Measurements from ENCODE around the gene PLAGL2.

Gene PLAGL2

DNA sequence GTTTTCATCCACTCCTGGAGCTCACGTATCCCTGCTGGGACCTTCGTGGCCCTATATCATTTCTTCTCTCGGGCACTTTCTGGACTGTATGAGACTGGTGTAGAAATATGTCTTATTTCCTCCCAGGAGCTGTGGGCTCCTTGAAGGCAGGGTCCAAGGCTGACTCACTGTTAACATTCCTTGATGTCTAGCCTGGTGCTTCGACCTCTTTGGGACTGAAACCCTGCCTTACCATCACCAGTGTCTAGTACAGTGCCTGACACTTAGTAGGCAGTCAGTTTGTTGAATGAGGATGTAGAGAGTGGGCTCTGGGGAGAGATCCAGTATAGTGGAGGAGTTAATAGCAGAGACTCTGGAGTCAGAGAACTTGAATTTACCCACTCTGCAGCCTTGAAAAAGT is 23.7 kb upstream of the PLAGL2 start:
- DNase-seq (ENCODE audit: low spot score): no peak

DNA sequence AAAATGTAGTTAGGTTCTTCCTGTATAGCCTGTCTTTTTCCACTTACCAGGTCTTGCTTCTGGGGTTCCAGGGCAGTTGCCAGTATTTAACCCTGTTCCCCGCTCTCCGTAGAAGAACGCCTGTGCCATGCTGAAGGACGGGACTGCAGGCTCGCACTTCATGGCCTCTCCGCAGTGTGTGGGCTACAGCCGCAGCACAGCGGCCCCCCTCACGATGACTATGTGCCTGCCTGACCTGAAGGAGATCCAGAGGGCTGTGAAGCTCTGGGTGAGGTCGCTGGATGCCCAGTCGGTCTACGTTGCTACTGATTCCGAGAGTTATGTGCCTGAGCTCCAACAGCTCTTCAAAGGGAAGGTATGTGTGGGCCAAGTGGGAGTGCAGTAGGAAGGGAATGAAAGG is 23.2 kb upstream of the PLAGL2 start:
- no peak for DNase-seq (ENCODE audit: low spot score)

DNA sequence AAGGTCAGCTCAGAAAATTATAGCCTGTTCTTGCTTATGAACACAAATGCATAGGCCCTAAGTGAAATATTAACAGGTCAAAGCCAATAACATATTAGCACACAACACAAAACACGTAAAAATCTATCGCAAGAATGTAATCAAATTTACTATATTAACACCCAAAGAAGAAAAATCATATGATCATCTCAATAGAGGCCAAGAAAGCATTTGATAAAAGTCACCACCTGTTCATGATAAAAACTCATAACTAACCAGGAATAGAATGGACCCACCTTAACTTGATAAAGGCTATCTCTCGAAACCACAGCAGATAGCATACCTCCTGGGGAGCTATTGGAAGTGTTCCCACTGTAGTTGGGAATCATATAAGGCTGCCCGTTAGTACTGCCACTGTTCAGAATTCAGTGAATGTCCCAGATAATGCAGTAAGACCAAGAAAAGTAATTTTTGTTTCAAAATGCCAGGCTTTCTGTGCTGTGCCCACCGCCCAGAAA is 21.8 kb upstream of the PLAGL2 start:
- DNase-seq (ENCODE audit: low spot score): no peak

DNA sequence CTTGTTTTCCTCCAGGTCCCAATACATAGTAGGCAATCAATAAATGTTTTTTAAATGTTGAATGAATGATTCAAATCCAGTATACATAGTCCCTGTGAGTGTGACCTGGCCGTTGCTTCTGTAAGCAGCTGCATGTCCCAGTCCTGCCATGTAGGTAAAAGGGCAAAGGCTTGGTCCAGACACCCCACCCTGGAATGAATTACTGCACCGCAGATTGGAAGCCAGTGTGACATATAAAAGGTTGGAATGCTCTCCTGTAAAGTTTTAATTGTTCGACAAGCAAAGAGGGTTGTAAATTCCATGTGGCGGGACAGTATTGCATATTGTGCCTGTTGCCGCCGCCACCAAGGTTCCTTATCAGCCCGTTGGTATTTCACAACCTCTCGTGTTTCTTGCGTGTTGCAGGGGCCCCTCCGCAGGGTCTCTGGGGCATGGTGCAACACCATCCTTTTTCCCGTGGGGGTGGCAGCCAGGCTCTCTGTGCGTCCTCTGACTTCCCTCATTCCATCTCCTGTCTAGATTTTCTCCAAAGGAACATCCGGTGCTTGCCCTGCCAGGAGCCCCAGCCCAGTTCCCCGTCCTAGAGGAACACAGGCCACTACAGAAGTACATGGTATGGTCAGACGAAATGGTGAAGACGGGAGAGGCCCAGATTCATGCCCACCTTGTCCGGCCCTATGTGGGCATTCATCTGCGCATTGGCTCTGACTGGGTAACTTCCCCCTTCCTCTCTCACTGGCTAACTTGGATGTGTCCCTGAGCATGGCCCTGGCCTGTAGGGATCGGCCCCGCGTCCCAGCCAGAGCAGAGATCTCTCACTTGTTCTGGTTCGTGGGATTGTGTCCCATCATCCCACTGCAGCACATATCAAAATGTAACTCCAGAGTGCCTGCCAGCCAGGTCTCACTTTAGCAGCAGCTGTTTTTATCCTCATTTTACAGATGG is 20.5 kb upstream of the PLAGL2 start:
- no peak for DNase-seq (ENCODE audit: low spot score)

DNA sequence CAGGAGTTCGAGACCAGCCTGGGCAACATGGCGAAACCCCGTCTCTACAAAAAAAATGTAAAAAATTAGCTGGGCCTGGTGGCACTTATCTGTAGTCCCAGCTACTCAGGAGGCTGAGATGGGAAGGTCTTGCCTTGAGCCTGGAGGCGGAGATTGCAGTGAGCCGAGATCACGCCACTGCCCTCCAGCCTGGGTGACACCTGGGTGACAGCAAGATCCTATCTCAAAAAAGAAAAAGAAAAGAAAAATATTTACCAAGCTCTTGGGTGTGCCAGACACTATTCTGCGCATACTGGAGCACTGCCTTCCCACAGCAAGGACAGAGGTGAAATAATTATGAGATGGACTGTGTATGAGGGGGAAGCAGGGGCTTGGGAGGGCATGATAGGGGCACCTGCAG is 19.8 kb upstream of the PLAGL2 start:
- no peak for DNase-seq (ENCODE audit: low spot score)

DNA sequence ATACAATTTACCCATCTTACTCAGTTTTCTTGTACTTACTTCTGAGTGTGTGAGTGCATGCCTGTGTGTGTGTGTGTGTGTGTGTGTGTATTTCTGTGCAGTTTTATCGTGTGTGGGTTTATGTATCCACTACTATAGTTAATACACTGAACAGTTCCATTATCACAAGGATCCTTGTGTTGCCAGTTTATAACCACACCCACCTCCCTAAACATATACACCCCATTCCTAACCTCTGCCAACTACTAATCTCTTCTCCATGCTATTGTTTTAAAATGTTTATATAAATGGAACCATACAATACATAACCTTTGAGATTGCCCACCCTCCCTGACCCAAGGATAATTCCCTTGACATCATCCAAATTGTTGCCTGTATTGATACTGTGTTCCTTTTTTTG is 18.8 kb upstream of the PLAGL2 start:
- no peak for DNase-seq (ENCODE audit: low spot score)

DNA sequence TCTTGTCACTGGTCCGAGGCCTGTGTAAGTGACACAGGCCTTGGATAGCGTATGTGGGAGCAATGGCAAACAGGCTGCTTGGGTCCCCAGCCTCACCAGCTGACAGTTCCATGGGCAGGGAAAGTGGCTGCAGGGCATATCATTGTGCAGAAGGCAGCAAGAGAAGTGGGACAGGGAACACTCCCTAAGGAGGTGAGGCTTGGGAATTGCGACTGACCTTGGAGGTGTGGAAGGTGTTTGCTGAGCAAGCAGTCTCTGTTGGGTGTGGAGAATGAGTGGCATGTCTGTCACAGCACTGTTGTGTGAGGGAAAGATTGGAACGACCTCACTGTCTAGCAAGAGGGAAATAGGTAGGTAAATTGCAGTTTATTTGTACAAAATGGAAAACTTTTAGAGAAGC is 16.9 kb upstream of the PLAGL2 start:
- no peak for DNase-seq (ENCODE audit: low spot score)

DNA sequence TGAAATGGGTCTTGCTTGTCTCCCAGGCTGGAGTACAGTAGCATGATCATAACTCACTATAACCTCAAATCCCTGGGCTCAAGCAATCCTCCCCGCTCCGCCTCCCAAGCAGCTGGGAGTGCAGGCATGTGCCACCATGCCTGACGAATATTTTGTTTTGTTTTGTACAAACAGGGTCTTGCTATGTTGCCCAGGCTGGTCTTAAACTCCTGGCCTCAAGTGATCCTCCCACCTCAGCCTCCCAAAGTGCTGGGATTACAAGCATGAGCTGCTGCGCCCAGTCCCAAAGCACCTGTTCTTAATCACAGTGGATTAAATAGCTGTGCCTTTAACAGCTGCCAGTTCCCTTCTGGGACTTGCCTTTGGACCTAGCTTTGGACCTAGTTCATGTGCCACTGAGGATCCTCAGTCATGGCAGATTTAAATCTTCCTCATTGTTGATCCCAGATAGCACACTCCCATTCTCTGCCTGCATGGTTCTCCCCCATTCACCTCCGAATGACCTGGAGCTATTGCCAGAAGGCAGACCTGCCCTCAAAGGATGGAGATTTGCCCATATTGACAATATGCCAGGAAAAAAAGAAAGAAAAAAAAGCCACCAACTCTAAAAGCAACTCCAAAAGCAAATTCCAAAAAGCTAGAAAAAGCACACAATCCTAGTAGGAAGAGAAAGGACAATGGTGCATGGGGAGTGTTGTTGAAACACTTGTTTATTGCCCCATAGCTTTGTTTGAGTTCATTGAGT is 10.8 kb upstream of the PLAGL2 start:
- DNase-seq (ENCODE audit: low spot score): no peak

DNA sequence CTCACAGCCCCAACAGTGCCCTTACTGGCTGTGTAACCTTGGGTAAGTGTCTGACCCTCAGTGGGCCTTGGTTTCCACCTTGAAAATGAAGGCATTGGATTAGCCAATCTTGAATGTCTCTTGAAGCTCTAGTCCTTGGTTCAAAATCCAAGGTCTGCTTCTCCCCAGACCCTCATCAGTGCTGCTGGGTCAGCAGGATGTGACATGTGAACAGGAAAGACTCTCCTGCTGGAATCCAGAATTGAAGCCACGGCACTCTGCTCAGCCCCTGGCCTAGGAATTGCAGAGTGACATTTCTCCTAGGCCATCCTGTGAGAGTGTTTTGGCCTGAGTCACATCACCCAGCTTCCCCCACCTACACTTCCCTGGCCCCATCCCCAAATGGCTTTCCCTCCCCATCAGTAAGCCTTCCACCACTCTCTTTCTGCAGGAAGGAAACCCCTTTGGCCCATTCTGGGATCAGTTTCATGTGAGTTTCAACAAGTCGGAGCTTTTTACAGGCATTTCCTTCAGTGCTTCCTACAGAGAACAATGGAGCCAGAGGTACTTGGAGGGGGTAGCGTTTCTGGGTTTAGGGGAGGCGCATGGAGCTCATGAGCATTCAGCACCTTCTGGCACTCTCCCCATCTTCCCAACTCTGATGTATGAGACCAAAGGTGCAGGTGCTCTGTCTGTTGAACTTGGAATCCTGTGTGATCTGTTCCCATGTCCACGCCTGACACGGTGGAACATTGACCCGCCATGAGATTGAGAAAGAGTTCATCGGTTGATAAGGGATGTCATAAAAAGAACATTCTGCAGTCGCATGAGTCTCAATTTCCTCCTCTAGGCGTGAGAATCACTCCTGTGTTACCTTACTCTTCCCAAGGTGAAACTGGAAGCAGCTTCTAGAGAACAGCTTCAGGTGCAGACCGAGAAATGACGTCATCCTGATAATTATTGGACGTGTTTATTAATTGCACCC is 8.9 kb upstream of the PLAGL2 start:
- no peak for DNase-seq (ENCODE audit: low spot score)

DNA sequence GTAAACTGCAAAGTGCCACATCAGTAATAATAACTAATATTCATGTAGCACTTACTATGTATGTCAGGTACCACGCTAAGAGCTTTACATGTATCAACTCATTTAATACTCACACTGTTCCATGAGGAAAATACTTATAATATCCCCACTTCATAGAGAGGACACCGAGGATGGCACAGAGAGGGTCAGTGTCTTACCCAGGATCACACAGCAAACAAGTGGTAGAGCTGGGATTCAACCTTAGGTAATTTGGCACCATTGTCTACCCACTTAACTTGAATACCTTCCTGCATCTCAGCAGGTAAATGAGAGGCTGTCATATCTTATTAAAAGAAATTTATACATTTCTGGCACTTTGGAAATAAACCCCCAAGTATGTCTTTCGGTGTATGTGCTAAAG is 8.2 kb upstream of the PLAGL2 start:
- DNase-seq (ENCODE audit: low spot score): no peak

DNA sequence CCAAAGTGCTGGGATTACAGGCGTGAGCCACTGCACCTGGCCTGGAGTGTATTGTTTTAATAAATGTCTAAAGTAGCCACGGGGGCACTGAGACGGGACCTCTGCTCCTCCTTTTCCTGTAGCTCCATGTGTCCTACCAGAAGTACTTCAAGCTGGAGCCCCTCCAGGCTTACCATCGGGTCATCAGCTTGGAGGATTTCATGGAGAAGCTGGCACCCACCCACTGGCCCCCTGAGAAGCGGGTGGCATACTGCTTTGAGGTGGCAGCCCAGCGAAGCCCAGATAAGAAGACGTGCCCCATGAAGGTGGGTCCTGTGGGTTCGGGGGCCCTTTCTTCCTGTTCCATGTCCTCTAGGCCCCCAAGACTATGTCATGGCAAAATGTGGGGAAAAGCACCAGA is 7.6 kb upstream of the PLAGL2 start:
- DNase-seq (ENCODE audit: low spot score): no peak

DNA sequence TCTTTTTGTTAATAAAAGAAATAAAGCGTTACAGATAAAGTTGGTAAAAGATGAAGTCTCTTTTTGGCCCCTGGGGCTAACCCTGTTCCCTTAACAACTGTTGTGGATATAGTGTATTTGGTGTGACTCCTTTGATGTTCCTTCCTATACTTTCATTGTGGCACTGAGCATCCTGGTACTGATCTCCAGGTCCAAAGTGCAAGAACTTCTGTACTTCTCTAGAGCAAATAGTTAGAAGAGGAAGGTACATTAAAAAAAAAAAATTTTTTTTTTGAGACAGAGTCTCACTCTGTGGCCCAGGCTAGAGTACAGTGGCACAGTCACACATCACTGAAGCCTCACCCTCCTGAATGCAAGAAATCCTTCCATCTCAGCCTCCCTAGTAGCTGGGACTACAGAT is 6.3 kb upstream of the PLAGL2 start:
- DNase-seq (ENCODE audit: low spot score): no peak

DNA sequence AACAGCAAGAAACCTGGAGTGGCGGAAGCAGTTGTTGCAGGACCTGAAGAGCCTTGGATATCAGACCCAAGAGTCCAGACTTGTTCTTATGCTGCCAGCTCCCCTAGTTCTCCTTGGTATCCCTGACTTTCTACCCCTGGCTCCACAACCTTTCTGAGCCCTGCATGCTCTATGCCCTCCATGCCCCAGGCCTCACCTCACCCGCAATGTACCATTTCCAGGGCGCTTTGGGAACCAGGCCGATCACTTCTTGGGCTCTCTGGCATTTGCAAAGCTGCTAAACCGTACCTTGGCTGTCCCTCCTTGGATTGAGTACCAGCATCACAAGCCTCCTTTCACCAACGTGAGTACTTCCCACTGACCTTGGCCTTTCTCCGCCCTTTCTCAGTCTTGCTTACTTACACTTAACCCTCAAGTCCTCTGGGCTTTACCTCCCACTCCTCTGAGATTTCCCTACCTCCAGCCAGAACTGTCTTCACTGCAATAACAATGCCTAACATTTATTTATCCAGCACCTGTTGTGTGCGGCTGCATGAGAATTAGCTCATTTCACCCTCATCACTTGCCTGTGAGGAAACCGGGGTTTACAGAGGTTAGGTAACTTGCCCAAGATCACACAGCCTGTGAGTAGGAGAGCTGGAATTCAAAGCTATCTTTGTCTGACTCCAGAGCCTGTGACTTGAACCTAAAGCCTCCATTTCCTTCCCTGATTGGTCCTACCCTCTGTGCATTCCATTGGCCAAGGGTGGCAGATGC is 2.5 kb upstream of the PLAGL2 start:
- DNase-seq (ENCODE audit: low spot score): no peak

DNA sequence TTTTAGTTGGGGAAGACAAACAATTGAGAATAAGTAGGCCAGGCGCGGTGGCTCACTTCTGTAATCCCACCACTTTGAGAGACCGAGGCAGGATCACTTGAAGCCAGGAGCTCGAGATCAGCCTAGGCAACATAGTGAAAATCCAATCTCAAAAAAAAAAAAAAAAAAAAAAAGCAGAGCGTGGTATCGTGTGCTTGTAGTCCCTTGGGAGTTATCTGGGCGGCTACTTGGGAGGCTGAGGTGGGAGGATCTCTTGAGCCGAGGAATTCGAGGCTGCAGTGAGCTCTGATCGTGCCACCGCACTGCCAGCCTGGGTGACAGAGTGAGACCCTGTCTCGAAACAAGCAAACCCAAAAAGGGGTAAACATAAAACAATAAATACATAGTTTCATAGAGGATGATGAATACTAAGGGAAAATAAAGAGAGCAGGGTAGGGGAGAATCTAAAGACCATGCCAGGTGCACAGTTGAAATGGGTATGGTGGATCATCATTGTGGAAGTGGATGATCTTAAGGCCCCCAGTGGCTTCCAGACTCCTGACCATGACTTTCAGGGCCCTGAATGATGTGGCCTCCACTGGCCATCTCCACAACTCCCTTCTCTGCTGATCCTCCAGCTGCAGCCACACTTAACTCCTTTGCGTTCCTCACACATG is 1.1 kb upstream of the PLAGL2 start:
- DNase-seq (ENCODE audit: low spot score): no peak

DNA sequence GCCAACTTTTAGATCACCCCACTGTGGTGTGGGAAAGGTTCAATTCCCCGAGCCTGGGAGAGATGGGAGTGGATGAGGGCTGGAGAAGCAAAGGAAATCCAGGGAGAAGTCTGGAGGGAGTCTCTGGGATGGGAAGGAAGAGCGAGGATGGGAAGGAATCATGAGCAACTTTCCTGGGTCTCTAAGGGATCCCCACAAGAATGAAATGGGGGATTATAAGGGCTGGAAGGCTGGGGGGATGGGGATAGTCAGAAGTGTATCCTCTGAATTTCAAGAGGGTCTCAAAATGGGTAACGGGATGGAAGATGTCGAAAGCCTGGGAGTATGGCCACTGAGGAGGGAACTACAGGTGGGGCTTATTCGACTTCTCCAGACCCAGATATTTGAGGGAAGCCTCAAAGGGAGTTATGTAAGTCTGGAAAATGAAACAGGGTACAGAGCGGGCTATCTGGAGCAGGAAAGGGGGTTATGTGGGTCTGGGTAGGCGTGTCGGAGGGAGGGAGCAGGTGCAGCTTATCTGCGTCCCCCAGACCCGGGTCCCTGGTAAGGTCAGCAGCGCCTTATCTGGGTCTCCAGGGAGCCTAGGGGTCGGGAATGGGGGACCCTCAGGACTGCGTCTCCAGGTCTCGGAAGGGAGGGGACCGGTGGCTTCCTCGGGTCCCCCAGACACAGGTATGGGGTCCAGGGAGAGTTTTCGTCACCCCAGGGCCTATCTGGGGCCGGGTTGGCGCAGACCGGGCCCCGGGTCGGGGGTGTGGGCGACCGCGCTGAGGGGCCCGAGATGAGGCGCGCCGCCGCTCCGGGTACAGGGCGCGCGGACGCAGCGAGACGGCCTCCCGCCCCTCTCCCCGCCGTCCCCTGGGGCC is 550 bp downstream of the PLAGL2 start:
- peak; percentile 36 for DNase-seq (ENCODE audit: low spot score)

DNA sequence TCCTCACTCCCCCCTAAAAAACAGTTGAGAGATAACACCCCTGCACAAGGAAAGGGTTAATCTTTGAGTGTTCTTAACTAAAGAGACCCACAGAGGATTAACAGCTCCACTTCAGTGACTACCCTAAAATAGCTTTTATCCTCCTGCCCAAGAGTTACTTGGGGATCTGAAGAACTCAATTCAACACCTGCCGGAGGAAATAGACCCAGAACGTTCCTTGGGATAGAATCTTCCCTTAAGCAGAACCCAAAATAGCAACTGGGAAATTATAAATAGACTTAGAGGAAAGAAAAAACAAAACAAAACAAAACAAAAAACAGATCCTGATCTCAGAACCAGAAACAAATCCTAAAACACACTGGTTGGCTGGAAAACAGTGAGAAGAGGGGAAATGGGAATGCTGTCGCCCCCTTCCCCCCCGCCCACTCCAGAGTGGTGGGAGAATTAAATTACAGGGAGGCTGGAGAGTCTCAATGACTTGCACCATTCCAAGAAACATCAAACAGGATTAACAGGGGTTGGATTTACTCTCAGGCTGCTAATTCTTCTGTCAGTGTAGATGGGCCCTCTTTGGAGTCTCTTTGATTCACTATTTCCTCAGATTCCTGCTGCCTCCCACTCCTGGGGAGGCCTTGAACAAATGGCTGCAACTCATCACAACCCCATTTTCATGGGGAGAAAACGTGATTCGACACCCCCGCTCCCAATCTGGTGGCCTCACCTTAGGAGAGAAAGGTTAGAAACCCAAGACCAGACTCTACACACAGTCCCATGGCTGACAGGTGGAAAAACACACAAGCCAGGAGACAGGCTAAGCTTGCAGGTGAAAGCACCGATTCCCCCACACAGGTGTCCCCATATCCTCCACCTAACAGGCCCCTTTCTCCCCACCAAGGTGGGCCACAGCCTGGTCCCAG is 1.4 kb downstream of the PLAGL2 start:
- no peak for DNase-seq (ENCODE audit: low spot score)

DNA sequence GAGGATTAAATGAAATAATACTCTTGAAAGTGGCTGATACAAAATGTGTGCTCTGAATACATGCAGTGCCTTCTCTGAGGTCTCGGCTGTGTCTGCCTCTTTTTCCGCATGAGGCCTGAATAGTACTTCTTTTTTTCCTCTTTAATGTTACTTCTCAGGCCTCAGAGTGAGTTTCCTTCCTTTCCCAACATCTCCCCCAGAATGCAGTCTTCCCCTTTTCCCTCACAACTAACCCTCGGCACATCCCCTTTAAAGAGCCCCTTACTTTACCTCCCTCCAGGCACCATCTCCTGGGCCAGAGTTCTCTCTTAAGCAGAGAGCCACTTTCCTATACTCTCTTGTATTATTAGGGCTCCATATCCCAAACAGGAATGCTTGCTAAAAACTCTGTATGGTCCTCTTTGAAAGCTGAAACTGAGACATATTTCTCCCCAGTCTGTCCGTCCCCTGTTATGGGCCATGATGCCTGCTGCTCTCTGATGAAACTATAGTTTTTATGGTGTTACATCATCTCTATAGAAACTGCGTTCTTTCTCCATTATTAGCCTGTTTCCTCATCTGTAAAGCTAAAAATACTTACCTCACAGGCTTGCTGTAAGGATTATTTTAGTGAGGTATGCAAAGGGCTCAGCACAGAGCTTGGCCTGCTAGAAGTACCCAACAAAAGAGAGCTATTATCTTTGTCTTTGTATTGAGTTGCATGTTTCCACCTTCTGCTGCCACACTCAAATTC is 2.3 kb downstream of the PLAGL2 start:
- no peak for DNase-seq (ENCODE audit: low spot score)
